MM.1S (cell line): ENCODE results near the gene USP24.
"Not testable (repeated sequence)": the region's sequence is repeated elsewhere in the genome, so short reads cannot be mapped to it uniquely, and the experiment has no call there.

ENCODE experiments used
- DNase-seq: peaks from one replicate; pipeline ENCODE4 v3.0.0-alpha.2; 2015
- H2AFZ ChIP-seq: fragments of 300-600 bp; sonication (generic); 2 replicates; pipeline ENCODE4 v1.6.0; 2016; ENCODE audit warnings: antibody characterized with exemption, low read length
- H3F3A ChIP-seq: fragments of 300-600 bp; sonication (generic); 2 replicates; pipeline ENCODE4 v1.6.1; 2016; ENCODE audit warnings: mild to moderate bottlenecking, antibody characterized with exemption, low read length, moderate library complexity, mixed read lengths; ENCODE audit not compliant: insufficient read depth
- H3K27ac ChIP-seq: fragments of 300-600 bp; sonication (generic); 2 replicates; pipeline ENCODE4 v1.5.1; 2016; ENCODE audit warnings: mild to moderate bottlenecking, low read length
- H3K27me3 ChIP-seq: fragments of 300-600 bp; sonication (generic); replicated peaks from 2 replicates; pipeline ENCODE4 v1.6.0; 2016; ENCODE audit warnings: low read length; ENCODE audit not compliant: insufficient read depth
- H3K36me3 ChIP-seq: fragments of 300-600 bp; sonication (generic); replicated peaks from 2 replicates; pipeline ENCODE4 v1.6.1; 2016; ENCODE audit warnings: mild to moderate bottlenecking, low read length, mixed read lengths; ENCODE audit not compliant: insufficient read depth
- H3K4me1 ChIP-seq: fragments of 300-600 bp; sonication (generic); 2 replicates; pipeline ENCODE4 v1.6.1; 2016; ENCODE audit warnings: low read length, mixed read lengths
- H3K4me2 ChIP-seq: fragments of 300-600 bp; sonication (generic); 2 replicates; pipeline ENCODE4 v1.6.0; 2016; ENCODE audit warnings: low read depth, low read length
- H3K4me3 ChIP-seq: fragments of 300-600 bp; sonication (generic); 2 replicates; pipeline ENCODE4 v1.5.1; 2016; ENCODE audit warnings: low read length, mixed read lengths
- H3K79me2 ChIP-seq: fragments of 300-600 bp; sonication (generic); 2 replicates; pipeline ENCODE4 v1.6.1; 2016; ENCODE audit warnings: mixed run types, low read length, mixed read lengths
- H3K9ac ChIP-seq: fragments of 300-600 bp; sonication (generic); 2 replicates; pipeline ENCODE4 v1.6.1; 2016; ENCODE audit warnings: low read length, mixed read lengths
- H3K9me2 ChIP-seq: fragments of 300-600 bp; sonication (generic); replicated peaks from 2 replicates; pipeline ENCODE4 v1.6.1; 2016; ENCODE audit warnings: mild to moderate bottlenecking, low read length, mixed read lengths; ENCODE audit not compliant: insufficient read depth
- H3K9me3 ChIP-seq: fragments of 300-600 bp; sonication (generic); replicated peaks from 2 replicates; pipeline ENCODE4 v1.6.1; 2016; ENCODE audit warnings: mild to moderate bottlenecking, low read length, mixed read lengths; ENCODE audit not compliant: insufficient read depth
- H4K20me1 ChIP-seq: fragments of 300-600 bp; sonication (generic); 2 replicates; pipeline ENCODE4 v1.6.1; 2016; ENCODE audit warnings: mild to moderate bottlenecking, low read length, moderate library complexity, mixed read lengths; ENCODE audit not compliant: insufficient read depth
- EZH2 ChIP-seq: fragments of 300-600 bp; sonication (generic); optimal IDR thresholded peaks from 2 replicates; pipeline ENCODE3; 2017; ENCODE audit warnings: low read depth, mild to moderate bottlenecking, antibody characterized with exemption, low read length, mixed read lengths
- EZH2phosphoT487 ChIP-seq: fragments of 300-600 bp; sonication (generic); IDR thresholded peaks from 2 replicates; pipeline ENCODE4 v1.6.1; 2018; ENCODE audit warnings: antibody characterized with exemption, low read length
- TF ChIP-seq, protein P1 (sequence below): fragments of 300-600 bp; sonication (generic); IDR thresholded peaks from 2 replicates; pipeline ENCODE4 v1.5.1; 2016; ENCODE audit warnings: antibody characterized with exemption, low read length, mixed read lengths

The USP24 gene

DNA sequence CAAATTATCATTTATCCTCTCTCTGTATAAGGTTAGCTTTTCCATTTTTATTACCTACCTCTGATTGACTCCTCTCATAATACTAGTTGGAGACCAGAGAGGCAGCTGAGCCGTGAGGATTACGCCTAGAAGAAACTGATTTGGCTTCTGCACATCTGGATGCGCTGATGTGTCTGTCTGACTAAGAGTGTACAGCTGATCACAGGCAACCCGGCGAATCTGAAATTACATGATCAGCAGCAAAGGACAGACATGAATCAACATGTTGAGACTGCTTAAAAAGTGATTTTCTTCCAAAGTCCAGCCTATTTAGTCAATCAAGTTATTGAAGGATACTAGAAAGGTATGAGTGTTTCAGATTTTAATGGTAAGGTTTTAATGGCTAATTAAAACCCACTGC, 94.6 kb downstream of the USP24 start:
- Histone ChIP-seq H3K4me2 (no peak overlapping the region), H3K4me3 (no peak overlapping the region), H3K27ac (no peak overlapping the region), H3K79me2 (no peaks in the 10 kb centered on the region), H3K9ac (no peak overlapping the region), H2AFZ (no peak overlapping the region), H3K9me2 (no peaks in the 10 kb centered on the region), H4K20me1 (no peaks in the 10 kb centered on the region), H3K4me1 (no peaks in the 10 kb centered on the region), H3K36me3 (peaks cover 7% of the 10 kb centered on the region; the same call in 1 of the 2 replicates), H3K9me3 (no peaks in the 10 kb centered on the region), H3F3A (no peaks in the 10 kb centered on the region), H3K27me3 (no peaks in the 10 kb centered on the region)
- TF ChIP-seq, protein P1, sequence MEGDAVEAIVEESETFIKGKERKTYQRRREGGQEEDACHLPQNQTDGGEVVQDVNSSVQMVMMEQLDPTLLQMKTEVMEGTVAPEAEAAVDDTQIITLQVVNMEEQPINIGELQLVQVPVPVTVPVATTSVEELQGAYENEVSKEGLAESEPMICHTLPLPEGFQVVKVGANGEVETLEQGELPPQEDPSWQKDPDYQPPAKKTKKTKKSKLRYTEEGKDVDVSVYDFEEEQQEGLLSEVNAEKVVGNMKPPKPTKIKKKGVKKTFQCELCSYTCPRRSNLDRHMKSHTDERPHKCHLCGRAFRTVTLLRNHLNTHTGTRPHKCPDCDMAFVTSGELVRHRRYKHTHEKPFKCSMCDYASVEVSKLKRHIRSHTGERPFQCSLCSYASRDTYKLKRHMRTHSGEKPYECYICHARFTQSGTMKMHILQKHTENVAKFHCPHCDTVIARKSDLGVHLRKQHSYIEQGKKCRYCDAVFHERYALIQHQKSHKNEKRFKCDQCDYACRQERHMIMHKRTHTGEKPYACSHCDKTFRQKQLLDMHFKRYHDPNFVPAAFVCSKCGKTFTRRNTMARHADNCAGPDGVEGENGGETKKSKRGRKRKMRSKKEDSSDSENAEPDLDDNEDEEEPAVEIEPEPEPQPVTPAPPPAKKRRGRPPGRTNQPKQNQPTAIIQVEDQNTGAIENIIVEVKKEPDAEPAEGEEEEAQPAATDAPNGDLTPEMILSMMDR, result no peak
- TF ChIP-seq EZH2 (no peak), EZH2phosphoT487 (no peak)
- no peak for DNase-seq

DNA sequence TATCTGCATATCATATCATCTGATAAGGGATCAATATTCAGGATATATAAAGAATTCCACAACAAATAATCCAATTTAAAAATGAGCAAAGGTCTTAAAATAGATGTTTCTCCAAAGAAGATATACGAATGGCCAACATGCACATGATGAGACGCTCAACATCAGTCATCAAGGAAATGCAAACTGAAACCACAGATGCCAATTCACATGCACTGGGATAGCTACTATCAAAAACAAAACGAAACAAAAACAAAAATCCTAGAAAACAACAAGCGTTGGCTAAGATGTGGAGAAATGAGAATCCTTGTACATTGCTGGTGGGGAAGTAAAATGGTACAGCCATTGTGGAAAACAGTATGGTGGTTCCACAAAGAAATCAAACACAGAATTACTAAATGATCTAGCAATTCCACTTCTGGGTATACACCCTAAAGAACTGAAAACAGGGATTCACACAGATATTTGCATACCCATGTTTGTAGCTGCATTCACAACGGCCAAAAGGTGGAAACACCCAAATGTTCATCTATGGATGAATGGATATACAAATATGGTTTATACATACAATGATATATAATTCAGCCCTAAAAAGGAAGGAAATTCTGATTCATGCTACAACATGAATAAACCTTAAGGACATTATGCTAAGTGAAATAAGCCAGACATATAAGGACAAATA, 96.4 kb downstream of the USP24 start:
- Histone ChIP-seq H3K9me2 (no peaks in the 10 kb centered on the region), H3K27ac (no peak overlapping the region), H3K36me3 (peaks cover 7% of the 10 kb centered on the region; the same call in 1 of the 2 replicates), H2AFZ (no peak overlapping the region), H3K27me3 (no peaks in the 10 kb centered on the region), H3K9me3 (no peaks in the 10 kb centered on the region), H4K20me1 (no peaks in the 10 kb centered on the region), H3F3A (no peaks in the 10 kb centered on the region), H3K79me2 (no peaks in the 10 kb centered on the region), H3K4me2 (no peak overlapping the region), H3K4me1 (no peaks in the 10 kb centered on the region), H3K9ac (no peak overlapping the region), H3K4me3 (no peak overlapping the region)
- DNase-seq, result no peak
- TF ChIP-seq EZH2phosphoT487, result no peak
- TF ChIP-seq, protein P1, result no peak
- no peak for TF ChIP-seq EZH2

DNA sequence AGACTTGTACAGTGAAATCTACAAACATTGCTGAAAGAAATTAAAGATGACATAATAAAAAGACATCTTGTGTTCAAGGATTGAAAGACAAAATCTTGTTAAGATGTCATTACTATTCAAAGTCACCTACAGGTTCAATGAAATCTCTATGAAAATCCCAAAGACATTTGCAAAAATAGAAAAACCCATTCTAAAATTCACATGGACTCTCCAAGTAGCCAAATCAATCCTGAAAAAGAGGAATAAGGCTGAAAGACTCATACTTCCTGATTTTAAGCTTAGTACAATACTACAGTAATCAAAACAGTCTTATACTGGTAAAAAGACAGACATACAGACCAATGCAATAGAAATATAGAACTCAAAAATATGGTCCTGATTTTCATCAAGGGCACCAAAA, 97.2 kb downstream of the USP24 start:
- H3K27me3 ChIP-seq, result no peaks in the 10 kb centered on the region
- H3K9me3 ChIP-seq, result no peaks in the 10 kb centered on the region
- H3K9ac ChIP-seq, result no peak overlapping the region
- no peak overlapping the region for H3K27ac ChIP-seq
- no peaks in the 10 kb centered on the region for H3K4me1 ChIP-seq
- H3K4me2 ChIP-seq, result no peak overlapping the region
- no peak for DNase-seq
- H3F3A ChIP-seq, result no peaks in the 10 kb centered on the region
- H3K36me3 ChIP-seq, result peaks cover 7% of the 10 kb centered on the region; the same call in 1 of the 2 replicates
- TF ChIP-seq EZH2, result no peak
- TF ChIP-seq, protein P1, result no peak
- no peak for TF ChIP-seq EZH2phosphoT487
- H3K9me2 ChIP-seq, result no peaks in the 10 kb centered on the region
- no peaks in the 10 kb centered on the region for H4K20me1 ChIP-seq
- no peaks in the 10 kb centered on the region for H3K79me2 ChIP-seq
- no peak overlapping the region for H3K4me3 ChIP-seq
- no peak overlapping the region for H2AFZ ChIP-seq

DNA sequence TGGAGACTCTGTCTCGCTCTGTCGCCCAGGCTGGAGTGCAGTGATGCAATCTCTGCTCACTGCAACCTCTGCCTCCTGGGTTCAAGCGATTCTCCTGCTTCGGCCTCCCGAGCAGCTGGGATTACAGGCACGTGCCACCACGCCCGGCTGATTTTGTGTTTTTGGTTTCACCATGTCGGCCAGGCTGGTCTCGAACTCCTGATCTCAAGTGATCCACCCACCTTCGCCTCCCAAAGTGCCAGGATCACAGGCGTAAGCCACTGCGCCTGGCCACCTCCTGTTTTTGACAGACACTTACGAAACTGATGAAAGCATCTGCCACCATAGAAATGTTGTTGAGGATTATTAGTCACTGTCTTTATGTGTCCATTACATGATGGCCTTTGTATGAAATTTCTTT, 106.2 kb downstream of the USP24 start:
- not testable (repeated sequence) for H3K4me1 ChIP-seq, H3K36me3 ChIP-seq, DNase-seq

More for the DNA sequence above, 106.2 kb downstream of the USP24 start:
- not testable (repeated sequence) for H4K20me1 ChIP-seq, H3K27me3 ChIP-seq, H3K9me3 ChIP-seq, H3K4me3 ChIP-seq, H3K9me2 ChIP-seq, H3F3A ChIP-seq, H2AFZ ChIP-seq, H3K9ac ChIP-seq, H3K4me2 ChIP-seq, H3K27ac ChIP-seq, H3K79me2 ChIP-seq
